Right forelimb (tissue), 1 donor: ENCODE measurements around the gene FGF18.

Source experiments
- DNase-seq: peaks from one replicate; pipeline ENCODE4 v3.0.0-alpha.2; 2018

FGF18 gene

GRCh38 chr5:171505473-171506043 is 86.1 kb downstream of the FGF18 start:
- no peak for DNase-seq

GRCh38 chr5:171506951-171507350 is 87.5 kb downstream of the FGF18 start:
- no peak for DNase-seq
